ENCODE results near the gene KCNIP1.
A peak's percentile ranks its signal among the peaks of the same experiment; 100 is the strongest.

KCNIP1 gene

GRCh38 chr5:170490381-170490780 lies 13.4 kb upstream of the KCNIP1 start:
- TF ChIP-seq, protein P1, sequence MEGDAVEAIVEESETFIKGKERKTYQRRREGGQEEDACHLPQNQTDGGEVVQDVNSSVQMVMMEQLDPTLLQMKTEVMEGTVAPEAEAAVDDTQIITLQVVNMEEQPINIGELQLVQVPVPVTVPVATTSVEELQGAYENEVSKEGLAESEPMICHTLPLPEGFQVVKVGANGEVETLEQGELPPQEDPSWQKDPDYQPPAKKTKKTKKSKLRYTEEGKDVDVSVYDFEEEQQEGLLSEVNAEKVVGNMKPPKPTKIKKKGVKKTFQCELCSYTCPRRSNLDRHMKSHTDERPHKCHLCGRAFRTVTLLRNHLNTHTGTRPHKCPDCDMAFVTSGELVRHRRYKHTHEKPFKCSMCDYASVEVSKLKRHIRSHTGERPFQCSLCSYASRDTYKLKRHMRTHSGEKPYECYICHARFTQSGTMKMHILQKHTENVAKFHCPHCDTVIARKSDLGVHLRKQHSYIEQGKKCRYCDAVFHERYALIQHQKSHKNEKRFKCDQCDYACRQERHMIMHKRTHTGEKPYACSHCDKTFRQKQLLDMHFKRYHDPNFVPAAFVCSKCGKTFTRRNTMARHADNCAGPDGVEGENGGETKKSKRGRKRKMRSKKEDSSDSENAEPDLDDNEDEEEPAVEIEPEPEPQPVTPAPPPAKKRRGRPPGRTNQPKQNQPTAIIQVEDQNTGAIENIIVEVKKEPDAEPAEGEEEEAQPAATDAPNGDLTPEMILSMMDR (IDR thresholded peaks at IDR 0.05; ENCODE audit: low read depth, low read length, missing control alignments): no peak
- in situ Hi-C loops (cut with HindIII; ENCODE audit: low pct_ligation_motif_present, low sequenced_read_pairs): no loop called here
- Histone ChIP-seq H3K4me3 (ENCODE audit: low read depth, low read length) (no peak overlapping the region), H3K27me3 (replicated peaks) (no peaks in the 10 kb centered on the region), H3K27ac (no peak overlapping the region), H3K36me3 (replicated peaks) (no peaks in the 10 kb centered on the region)
- no peak for DNase-seq

GRCh38 chr5:170491479-170491878 lies 12.3 kb upstream of the KCNIP1 start:
- Histone ChIP-seq H3K36me3 (replicated peaks) (no peaks in the 10 kb centered on the region), H3K4me3 (ENCODE audit: low read depth, low read length) (no peak overlapping the region), H3K27ac (no peak overlapping the region), H3K27me3 (replicated peaks) (no peaks in the 10 kb centered on the region)
- TF ChIP-seq, protein P1 (IDR thresholded peaks at IDR 0.05; ENCODE audit: low read depth, low read length, missing control alignments): no peak
- DNase-seq: peak; percentile 59
- in situ Hi-C loops (cut with HindIII; ENCODE audit: low pct_ligation_motif_present, low sequenced_read_pairs): no loop called here

GRCh38 chr5:170493028-170493820 lies 10.6 kb upstream of the KCNIP1 start:
- no peak for DNase-seq
- H3K27me3 ChIP-seq (replicated peaks): no peaks in the 10 kb centered on the region
- in situ Hi-C loops (cut with HindIII; ENCODE audit: low pct_ligation_motif_present, low sequenced_read_pairs): no loop called here
- H3K27ac ChIP-seq: no peak overlapping the region
- no peak overlapping the region for H3K4me3 ChIP-seq (ENCODE audit: low read depth, low read length)
- H3K36me3 ChIP-seq (replicated peaks): no peaks in the 10 kb centered on the region
- TF ChIP-seq, protein P1 (IDR thresholded peaks at IDR 0.05; ENCODE audit: low read depth, low read length, missing control alignments): no peak

DNA sequence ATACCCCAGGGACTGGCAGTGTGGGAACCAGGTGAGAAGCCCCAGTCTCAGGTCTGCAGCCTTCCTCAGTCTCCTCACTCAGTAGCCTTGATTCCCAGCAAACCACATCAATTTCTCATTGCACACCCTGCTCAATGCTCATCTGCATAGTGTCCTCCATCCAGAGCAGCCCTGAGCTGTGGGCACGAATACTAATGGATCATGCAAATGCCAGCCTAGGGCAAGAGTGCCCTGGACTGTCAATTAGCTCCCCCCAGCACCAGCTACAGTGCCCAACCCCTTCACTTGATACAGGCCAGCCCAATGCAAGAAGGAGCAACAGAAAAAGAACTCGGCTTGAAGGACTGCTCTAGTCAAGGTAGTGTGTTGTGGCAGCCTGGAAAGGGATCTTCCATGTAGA lies 9.8 kb upstream of the KCNIP1 start:
- no peak overlapping the region for H3K27ac ChIP-seq
- no peaks in the 10 kb centered on the region for H3K36me3 ChIP-seq (replicated peaks)
- H3K4me3 ChIP-seq (ENCODE audit: low read depth, low read length): no peak overlapping the region
- in situ Hi-C loops (cut with HindIII; ENCODE audit: low pct_ligation_motif_present, low sequenced_read_pairs): no loop called here
- TF ChIP-seq, protein P1 (IDR thresholded peaks at IDR 0.05; ENCODE audit: low read depth, low read length, missing control alignments): no peak
- no peaks in the 10 kb centered on the region for H3K27me3 ChIP-seq (replicated peaks)
- no peak for DNase-seq

DNA sequence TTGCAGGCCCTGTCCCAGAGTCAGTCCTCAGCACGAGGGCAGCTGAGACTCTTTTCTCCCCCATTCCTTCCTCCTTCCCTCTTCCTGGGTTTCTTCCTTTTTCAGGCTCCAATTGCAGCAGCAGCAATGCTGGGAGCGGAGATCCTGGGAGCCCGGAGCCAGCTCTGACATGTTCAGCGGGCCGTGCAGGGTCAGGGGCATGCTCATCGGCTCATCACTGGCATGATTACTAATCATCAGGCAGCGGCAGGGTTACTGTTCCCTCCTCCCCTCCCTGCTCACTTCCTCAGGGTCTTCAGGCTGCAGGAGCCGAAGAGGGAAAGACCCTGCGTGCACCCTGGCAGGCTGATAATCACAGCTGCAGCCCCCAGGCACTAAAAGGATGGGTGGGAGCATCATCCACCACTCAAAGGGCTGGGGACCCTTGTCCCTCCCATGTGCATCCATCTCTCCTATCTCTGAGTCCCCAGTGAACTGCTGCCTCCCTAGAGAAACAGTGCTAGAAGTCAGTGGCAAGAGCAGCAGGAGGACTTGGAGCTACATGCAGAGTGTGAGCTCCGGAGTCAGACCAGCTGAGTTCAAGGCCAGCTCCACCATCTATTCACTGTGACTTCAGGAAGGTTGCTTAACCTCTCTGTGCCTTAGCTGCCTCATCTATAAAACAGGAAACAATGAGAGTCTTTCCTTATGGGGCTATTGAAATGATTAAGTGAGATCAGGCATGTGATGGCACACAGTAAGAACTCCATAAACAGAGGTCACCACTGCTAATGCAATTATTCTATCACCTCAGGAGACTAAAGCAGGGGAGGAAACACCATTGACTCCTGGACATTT lies 7.8 kb upstream of the KCNIP1 start:
- TF ChIP-seq, protein P1 (IDR thresholded peaks at IDR 0.05; ENCODE audit: low read depth, low read length, missing control alignments): no peak
- H3K27ac ChIP-seq: no peak overlapping the region
- H3K27me3 ChIP-seq (replicated peaks): no peaks in the 10 kb centered on the region
- H3K4me3 ChIP-seq (ENCODE audit: low read depth, low read length): no peak overlapping the region
- in situ Hi-C loops (cut with HindIII; ENCODE audit: low pct_ligation_motif_present, low sequenced_read_pairs): no loop called here
- H3K36me3 ChIP-seq (replicated peaks): no peaks in the 10 kb centered on the region
- DNase-seq: no peak

Data from brain microvascular endothelial cell (primary cell).